Measurements from ENCODE around the gene RHEB. TPM values are rescaled to one million over a fixed set of nuclear protein-coding genes. Genes with fewer than 3 reads are reported as not detected.
A peak's percentile ranks its signal among the peaks of the same experiment; 100 is the strongest.

The RHEB gene
- total RNA-seq, 2 experiments from 2014 or later = 62.0 to 64.6 TPM

- no peaks in the 10 kb centered on the region for H3K9me3 Mint-ChIP-seq
- CTCF ChIA-PET = interaction anchor here (0.9 to 14.5 kb wide), 5 partner anchors 8 to 135 kb away, joined by 3 to 384 read pairs (median 10); no protein-coding TSS in a partner anchor
- H3K36me3 Mint-ChIP-seq = no peaks in the 10 kb centered on the region
- no peaks in the 10 kb centered on the region for H3K27me3 Mint-ChIP-seq
- POLR2A ChIA-PET = no interaction called here
- no peak for DNase-seq
- H3K27ac Mint-ChIP-seq = no peak within 1 kb of the TSS
- intact Hi-C loops (cut with micrococcal nuclease) = loop anchor here (5.0 kb wide), 1 partner anchor 437 kb away; the partner anchor contains the start of gene PRKAG2
- peaks cover 28% of the 10 kb centered on the region for H3K4me1 Mint-ChIP-seq (ENCODE audit: low read depth)
- H3K4me3 Mint-ChIP-seq = peak within 1 kb of the TSS; percentile 41
Measured at GRCh38 chr7:151439855-151440798, 79.6 kb downstream of the RHEB start, which contains the start of gene CRYGN. Gene CRYGN (minus strand): TSS chr7:151440141. CDS start chr7:151439917, 224 bp downstream.

GRCh38 chr7:151438864-151439601, 80.7 kb downstream of the RHEB start:
- Mint-ChIP-seq H3K4me3 (no peak overlapping the region), H3K36me3 (no peaks in the 10 kb centered on the region), H3K9me3 (no peaks in the 10 kb centered on the region), H3K27me3 (no peaks in the 10 kb centered on the region), H3K4me1 (ENCODE audit: low read depth) (peaks cover 28% of the 10 kb centered on the region), H3K27ac (no peak overlapping the region)
- no peak for DNase-seq
- intact Hi-C loops (cut with micrococcal nuclease) = no loop called here
- CTCF ChIA-PET = interaction anchor here (1.0 to 7.8 kb wide), 2 partner anchors 10 to 124 kb away, joined by 3 to 43 read pairs; no protein-coding TSS in a partner anchor
- POLR2A ChIA-PET = no interaction called here

GRCh38 chr7:151437866-151438516, 81.7 kb downstream of the RHEB start:
- H3K27me3 Mint-ChIP-seq = no peaks in the 10 kb centered on the region
- CTCF ChIA-PET = interaction anchor here (7.8 kb wide), 1 partner anchor 11 kb away, joined by 43 read pairs; no protein-coding TSS in a partner anchor

GRCh38 chr7:151437159-151437553, 82.5 kb downstream of the RHEB start:
- Mint-ChIP-seq H3K9me3 (no peaks in the 10 kb centered on the region), H3K36me3 (no peaks in the 10 kb centered on the region), H3K4me1 (ENCODE audit: low read depth) (peaks cover 34% of the 10 kb centered on the region), H3K4me3 (no peak overlapping the region), H3K27me3 (no peaks in the 10 kb centered on the region), H3K27ac (no peak overlapping the region)
- POLR2A ChIA-PET = no interaction called here
- intact Hi-C loops (cut with micrococcal nuclease) = no loop called here
- no peak for DNase-seq
- CTCF ChIA-PET = interaction anchor here (7.8 kb wide), 1 partner anchor 11 kb away, joined by 43 read pairs; no protein-coding TSS in a partner anchor

More at GRCh38 chr7:151437866-151438516, 81.7 kb downstream of the RHEB start:
- Mint-ChIP-seq H3K9me3 (no peaks in the 10 kb centered on the region), H3K4me3 (no peak overlapping the region), H3K27ac (no peak overlapping the region), H3K36me3 (no peaks in the 10 kb centered on the region), H3K4me1 (ENCODE audit: low read depth) (peaks cover 31% of the 10 kb centered on the region)
- intact Hi-C loops (cut with micrococcal nuclease) = no loop called here
- no peak for DNase-seq
- POLR2A ChIA-PET = no interaction called here

GRCh38 chr7:151436446-151437158, 83.1 kb downstream of the RHEB start:
- Mint-ChIP-seq H3K9me3 (no peaks in the 10 kb centered on the region), H3K27ac (peak overlapping the region; percentile 7), H3K27me3 (no peaks in the 10 kb centered on the region), H3K4me1 (ENCODE audit: low read depth) (peaks cover 30% of the 10 kb centered on the region), H3K4me3 (no peak overlapping the region), H3K36me3 (no peaks in the 10 kb centered on the region)
- POLR2A ChIA-PET = no interaction called here
- DNase-seq = no peak
- CTCF ChIA-PET = interaction anchor here (7.8 kb wide), 1 partner anchor 12 kb away, joined by 43 read pairs; no protein-coding TSS in a partner anchor
- intact Hi-C loops (cut with micrococcal nuclease) = no loop called here

- intact Hi-C loops (cut with micrococcal nuclease) = no loop called here
- Mint-ChIP-seq H3K4me3 (no peak overlapping the region), H3K36me3 (no peaks in the 10 kb centered on the region), H3K9me3 (no peaks in the 10 kb centered on the region), H3K4me1 (ENCODE audit: low read depth) (peaks cover 27% of the 10 kb centered on the region), H3K27ac (no peak overlapping the region), H3K27me3 (no peaks in the 10 kb centered on the region)
- ChIA-PET CTCF (interaction anchor here (7.8 kb wide), 1 partner anchor 13 kb away, joined by 43 read pairs; no protein-coding TSS in a partner anchor), POLR2A (no interaction called here)
- DNase-seq = no peak
Measured at GRCh38 chr7:151435971-151436370, 83.7 kb downstream of the RHEB start.

- ChIA-PET CTCF (interaction anchor here (0.7 to 7.8 kb wide), 2 partner anchors 11 to 13 kb away, joined by 4 to 43 read pairs; no protein-coding TSS in a partner anchor), POLR2A (no interaction called here)
- Mint-ChIP-seq H3K9me3 (no peaks in the 10 kb centered on the region), H3K36me3 (no peaks in the 10 kb centered on the region), H3K27ac (no peak overlapping the region), H3K4me1 (ENCODE audit: low read depth) (peaks cover 24% of the 10 kb centered on the region), H3K4me3 (no peak overlapping the region), H3K27me3 (no peaks in the 10 kb centered on the region)
- no peak for DNase-seq
- intact Hi-C loops (cut with micrococcal nuclease) = no loop called here
Measured at GRCh38 chr7:151435103-151435916, 84.4 kb downstream of the RHEB start.

- CTCF ChIA-PET = interaction anchor here (7.8 kb wide), 1 partner anchor 14 kb away, joined by 43 read pairs; no protein-coding TSS in a partner anchor
- Mint-ChIP-seq H3K27me3 (no peaks in the 10 kb centered on the region), H3K27ac (no peak overlapping the region)
Measured at GRCh38 chr7:151434549-151434948, 85.1 kb downstream of the RHEB start.

GRCh38 chr7:151433721-151434400, 85.8 kb downstream of the RHEB start:
- Mint-ChIP-seq H3K36me3 (no peaks in the 10 kb centered on the region), H3K27me3 (no peaks in the 10 kb centered on the region), H3K27ac (peak overlapping the region; percentile 68), H3K4me3 (no peak overlapping the region), H3K9me3 (no peaks in the 10 kb centered on the region), H3K4me1 (ENCODE audit: low read depth) (peaks cover 31% of the 10 kb centered on the region)
- intact Hi-C loops (cut with micrococcal nuclease) = loop anchor here (5.0 kb wide), 1 partner anchor 83 kb away; the partner anchor contains the start of gene RHEB
- ChIA-PET POLR2A (no interaction called here), CTCF (interaction anchor here (1.0 to 7.8 kb wide), 2 partner anchors 15 to 20 kb away, joined by 5 to 43 read pairs; no protein-coding TSS in a partner anchor)
- no peak for DNase-seq

More at GRCh38 chr7:151434549-151434948, 85.1 kb downstream of the RHEB start:
- intact Hi-C loops (cut with micrococcal nuclease) = loop anchor here (5.0 kb wide), 1 partner anchor 83 kb away; the partner anchor contains the start of gene RHEB
- Mint-ChIP-seq H3K4me1 (ENCODE audit: low read depth) (peaks cover 27% of the 10 kb centered on the region), H3K36me3 (no peaks in the 10 kb centered on the region), H3K9me3 (no peaks in the 10 kb centered on the region), H3K4me3 (no peak overlapping the region)
- DNase-seq = no peak
- POLR2A ChIA-PET = no interaction called here

All from activated CD4-positive, alpha-beta memory T cell treated with anti-CD3 and anti-CD28 coated beads for 36 hours (primary cell).